SK-N-SH (cell line): ENCODE results near the gene TEX22. TPM values are rescaled to one million over a fixed set of nuclear protein-coding genes. Genes with fewer than 3 reads are reported as not detected.

Experiments
- CTCF ChIA-PET: fragments of 300-600, 350-600 bp; formaldehyde crosslinking; extraction: SDS; loops from one replicate; lab custom pipeline; 2021; lab: Yijun Ruan, JAX
- POLR2A ChIA-PET: fragments of 350-600 bp; sonication (Branson Sonifier 250); formaldehyde crosslinking; extraction: SDS; loops from one replicate; lab custom pipeline; 2020; ENCODE audit warnings: antibody characterized with exemption, inconsistent platforms; lab: Yijun Ruan, JAX
- DNase-seq: peaks from one replicate; pipeline ENCODE4 v3.0.0; 2012
- H2AFZ ChIP-seq: fragments of 200-600 bp; sonication (generic); 2 replicates; pipeline ENCODE4 v1.8.1; 2016; ENCODE audit warnings: antibody characterized with exemption, mild to moderate bottlenecking, low read depth
- H3F3A ChIP-seq: fragments of 200-600 bp; sonication (generic); replicated peaks from 2 replicates; pipeline ENCODE3; 2016; ENCODE audit warnings: antibody characterized with exemption, mild to moderate bottlenecking; ENCODE audit not compliant: insufficient read depth
- H3K27ac ChIP-seq, 2 experiments: fragments of 200-500 bp in 1 of 2; fragments of 200-600 bp in 1 of 2; sonication (Bioruptor generic) in 1 of 2; sonication (generic), shearing (Covaris generic) in 1 of 2; 2 replicates each; pipeline versions ENCODE4 v1.5.1 to v1.6.1; 2014 to 2016; ENCODE audit warnings: low read depth in 2 of 2, inconsistent platforms in 1 of 2, low read length in 1 of 2, mild to moderate bottlenecking in 1 of 2, mixed read lengths in 1 of 2
- H3K27me3 ChIP-seq: fragments of 200-600 bp; sonication (generic), shearing (Covaris generic); 2 replicates; pipeline ENCODE4 v1.6.1; 2016; ENCODE audit warnings: mixed run types; ENCODE audit not compliant: insufficient read depth
- H3K36me3 ChIP-seq, 2 experiments: fragments of 200-500 bp in 1 of 2; fragments of 200-600 bp in 1 of 2; sonication (Bioruptor generic) in 1 of 2; sonication (generic) in 1 of 2; replicated peaks in 1 of 2; 2 replicates each; pipeline versions ENCODE3 to v1.5.1; 2014 to 2016; ENCODE audit warnings: low read length in 1 of 2, mild to moderate bottlenecking in 1 of 2; ENCODE audit not compliant: insufficient read depth in 2 of 2, control insufficient read depth in 1 of 2
- H3K4me1 ChIP-seq, 2 experiments: fragments of 200-500 bp in 1 of 2; fragments of 200-600 bp in 1 of 2; sonication (Bioruptor generic) in 1 of 2; sonication (generic), shearing (Covaris generic) in 1 of 2; 2 replicates each; pipeline versions ENCODE4 v1.5.1 to v1.6.1; 2014 to 2016; ENCODE audit warnings: low read depth in 1 of 2, low read length in 1 of 2, mixed run types in 1 of 2; ENCODE audit not compliant: insufficient read depth in 2 of 2, control insufficient read depth in 1 of 2
- H3K4me2 ChIP-seq: fragments of 200-600 bp; sonication (generic), shearing (Covaris generic); 2 replicates; pipeline ENCODE4 v1.6.1; 2017; ENCODE audit warnings: mixed run types
- H3K4me3 ChIP-seq, 2 experiments: fragments of 200-500 bp in 1 of 2; fragments of 200-600 bp in 1 of 2; sonication (Bioruptor generic) in 1 of 2; sonication (generic), shearing (Covaris generic) in 1 of 2; 2 replicates each; pipeline versions ENCODE4 v1.5.1 to v1.8.1; 2014 to 2016; ENCODE audit warnings: low read depth in 2 of 2, inconsistent platforms in 1 of 2, low read length in 1 of 2, mild to moderate bottlenecking in 1 of 2, mixed read lengths in 1 of 2, moderate library complexity in 1 of 2
- H3K79me2 ChIP-seq: fragments of 200-600 bp; sonication (generic); 2 replicates; pipeline ENCODE4 v1.8.1; 2017; ENCODE audit warnings: mild to moderate bottlenecking; ENCODE audit not compliant: insufficient read depth
- H3K9ac ChIP-seq: fragments of 200-600 bp; sonication (generic); 2 replicates; pipeline ENCODE4 v1.6.1; 2017; ENCODE audit warnings: mixed run types
- H3K9me2 ChIP-seq: fragments of 200-600 bp; sonication (generic); 2 replicates; pipeline ENCODE4 v1.6.1; 2017; ENCODE audit warnings: mixed run types
- H3K9me3 ChIP-seq: fragments of 200-600 bp; sonication (generic); 2 replicates; pipeline ENCODE4 v1.6.1; 2017; ENCODE audit warnings: mixed run types, mild to moderate bottlenecking, moderate library complexity
- H4K20me1 ChIP-seq: fragments of 200-600 bp; sonication (generic); 2 replicates; pipeline ENCODE4 v1.6.1; 2017; ENCODE audit warnings: mild to moderate bottlenecking, mixed run types; ENCODE audit not compliant: insufficient read depth
- CHD2 ChIP-seq: fragments of 150-350 bp; IDR thresholded peaks from 2 replicates; pipeline ENCODE4 v1.6.1; 2018; ENCODE audit warnings: low read length; ENCODE audit not compliant: partially characterized antibody
- CTCF ChIP-seq: fragments of 200-600 bp; sonication (generic); IDR thresholded peaks from 2 replicates; pipeline ENCODE4 v1.6.1; 2017; ENCODE audit warnings: antibody characterized with exemption, mild to moderate bottlenecking, moderate library complexity
- ELF1 ChIP-seq: IDR thresholded peaks from 2 replicates; pipeline ENCODE4 v1.4.0; 2012
- EZH2phosphoT487 ChIP-seq: fragments of 200-600 bp; sonication (generic); IDR thresholded peaks from 2 replicates; pipeline ENCODE4 v1.6.1; 2017; ENCODE audit warnings: low read depth, mixed run types, mild to moderate bottlenecking, antibody characterized with exemption, moderate library complexity, borderline replicate concordance
- FOSL2 ChIP-seq: IDR thresholded peaks from 2 replicates; pipeline ENCODE4 v1.4.0; 2012; ENCODE audit warnings: low read depth, mild to moderate bottlenecking, moderate library complexity, borderline replicate concordance
- FOXJ3 ChIP-seq: sonication (generic); formaldehyde crosslinking; IDR thresholded peaks from 2 replicates; pipeline ENCODE4 v1.5.1; 2020; ENCODE audit warnings: mild to moderate bottlenecking, missing genetic modification reagents
- FOXM1 ChIP-seq: IDR thresholded peaks from 2 replicates; pipeline ENCODE4 v1.4.0; 2012; ENCODE audit warnings: low read depth, mild to moderate bottlenecking
- GATA2 ChIP-seq: sonication (generic); formaldehyde crosslinking; IDR thresholded peaks from 2 replicates; pipeline ENCODE4 v1.5.0; 2020; ENCODE audit warnings: mild to moderate bottlenecking, missing genetic modification reagents
- NRF1 ChIP-seq: IDR thresholded peaks from 2 replicates; pipeline ENCODE4 v1.6.1; 2012; ENCODE audit warnings: low read depth, mild to moderate bottlenecking, low read length
- RXRA ChIP-seq: IDR thresholded peaks from 2 replicates; pipeline ENCODE4 v1.4.0; 2012; ENCODE audit warnings: low read depth, mild to moderate bottlenecking, borderline replicate concordance
- SMC3 ChIP-seq: IDR thresholded peaks from 2 replicates; pipeline ENCODE4 v1.6.1; 2012; ENCODE audit warnings: low read depth, low read length, improper control_type of control experiment
- TAF1 ChIP-seq: IDR thresholded peaks from 2 replicates; pipeline ENCODE4 v1.6.1; 2012; ENCODE audit warnings: low read depth, mild to moderate bottlenecking, low read length, moderate library complexity, borderline replicate concordance
- TCF12 ChIP-seq: IDR thresholded peaks from 2 replicates; pipeline ENCODE4 v1.4.0; 2012
- TEAD4 ChIP-seq: IDR thresholded peaks from 2 replicates; pipeline ENCODE4 v1.4.0; 2012; ENCODE audit warnings: mild to moderate bottlenecking, borderline replicate concordance; ENCODE audit not compliant: insufficient read depth
- WGBS: methylation state at CpG from one replicate; pipeline ENCODE4 v1.1.6; 2017; ENCODE audit warnings: low lambda C conversion rate; 5-methylcytosine and 5-hydroxymethylcytosine counted together
- polyA plus RNA-seq, 3 experiments: library from polyadenylated mRNA; depleted of rRNA; stranded (reverse); fragments of >200 nt; gene quantifications; 2 replicates each; pipeline ENCODE4 v1.2.3, GENCODE V29; 2012
- TF ChIP-seq, protein P1 (sequence below): IDR thresholded peaks from 2 replicates; pipeline ENCODE4 v1.6.1; 2012; ENCODE audit warnings: mild to moderate bottlenecking, low read depth, low read length, moderate library complexity
- TF ChIP-seq, protein P2 (sequence below): IDR thresholded peaks from 2 replicates; pipeline ENCODE4 v1.4.0; 2012; ENCODE audit warnings: low read depth, borderline replicate concordance
- TF ChIP-seq, protein P3 (sequence below): fragments of 150-350 bp; IDR thresholded peaks from 2 replicates; pipeline ENCODE4 v1.6.1; 2017; ENCODE audit warnings: antibody characterized with exemption, low read length, low read depth, borderline replicate concordance

The TEX22 gene
- polyA plus RNA-seq, 1 of the 3 experiments (the other 2 are of a cell fraction): 0.26 TPM

- H3F3A ChIP-seq: peaks cover 21% of the 10 kb centered on the region
- no peak overlapping the region for H3K9ac ChIP-seq
- H2AFZ ChIP-seq: no peak overlapping the region
- ChIA-PET POLR2A (no interaction called here), CTCF (no interaction called here)
- TF ChIP-seq ELF1 (no peak), GATA2 (CRISPR knock-in tag) (no peak), EZH2phosphoT487 (no peak), CTCF (no peak), RXRA (no peak), TCF12 (no peak), SMC3 (no peak), FOXM1 (no peak), TAF1 (no peak), CHD2 (no peak), TEAD4 (no peak), FOSL2 (no peak), FOXJ3 (CRISPR knock-in tag) (no peak), NRF1 (no peak)
- TF ChIP-seq, protein P1, sequence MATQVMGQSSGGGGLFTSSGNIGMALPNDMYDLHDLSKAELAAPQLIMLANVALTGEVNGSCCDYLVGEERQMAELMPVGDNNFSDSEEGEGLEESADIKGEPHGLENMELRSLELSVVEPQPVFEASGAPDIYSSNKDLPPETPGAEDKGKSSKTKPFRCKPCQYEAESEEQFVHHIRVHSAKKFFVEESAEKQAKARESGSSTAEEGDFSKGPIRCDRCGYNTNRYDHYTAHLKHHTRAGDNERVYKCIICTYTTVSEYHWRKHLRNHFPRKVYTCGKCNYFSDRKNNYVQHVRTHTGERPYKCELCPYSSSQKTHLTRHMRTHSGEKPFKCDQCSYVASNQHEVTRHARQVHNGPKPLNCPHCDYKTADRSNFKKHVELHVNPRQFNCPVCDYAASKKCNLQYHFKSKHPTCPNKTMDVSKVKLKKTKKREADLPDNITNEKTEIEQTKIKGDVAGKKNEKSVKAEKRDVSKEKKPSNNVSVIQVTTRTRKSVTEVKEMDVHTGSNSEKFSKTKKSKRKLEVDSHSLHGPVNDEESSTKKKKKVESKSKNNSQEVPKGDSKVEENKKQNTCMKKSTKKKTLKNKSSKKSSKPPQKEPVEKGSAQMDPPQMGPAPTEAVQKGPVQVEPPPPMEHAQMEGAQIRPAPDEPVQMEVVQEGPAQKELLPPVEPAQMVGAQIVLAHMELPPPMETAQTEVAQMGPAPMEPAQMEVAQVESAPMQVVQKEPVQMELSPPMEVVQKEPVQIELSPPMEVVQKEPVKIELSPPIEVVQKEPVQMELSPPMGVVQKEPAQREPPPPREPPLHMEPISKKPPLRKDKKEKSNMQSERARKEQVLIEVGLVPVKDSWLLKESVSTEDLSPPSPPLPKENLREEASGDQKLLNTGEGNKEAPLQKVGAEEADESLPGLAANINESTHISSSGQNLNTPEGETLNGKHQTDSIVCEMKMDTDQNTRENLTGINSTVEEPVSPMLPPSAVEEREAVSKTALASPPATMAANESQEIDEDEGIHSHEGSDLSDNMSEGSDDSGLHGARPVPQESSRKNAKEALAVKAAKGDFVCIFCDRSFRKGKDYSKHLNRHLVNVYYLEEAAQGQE: no peak
- TF ChIP-seq, protein P2, sequence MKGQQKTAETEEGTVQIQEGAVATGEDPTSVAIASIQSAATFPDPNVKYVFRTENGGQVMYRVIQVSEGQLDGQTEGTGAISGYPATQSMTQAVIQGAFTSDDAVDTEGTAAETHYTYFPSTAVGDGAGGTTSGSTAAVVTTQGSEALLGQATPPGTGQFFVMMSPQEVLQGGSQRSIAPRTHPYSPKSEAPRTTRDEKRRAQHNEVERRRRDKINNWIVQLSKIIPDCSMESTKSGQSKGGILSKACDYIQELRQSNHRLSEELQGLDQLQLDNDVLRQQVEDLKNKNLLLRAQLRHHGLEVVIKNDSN: no peak
- TF ChIP-seq, protein P3, sequence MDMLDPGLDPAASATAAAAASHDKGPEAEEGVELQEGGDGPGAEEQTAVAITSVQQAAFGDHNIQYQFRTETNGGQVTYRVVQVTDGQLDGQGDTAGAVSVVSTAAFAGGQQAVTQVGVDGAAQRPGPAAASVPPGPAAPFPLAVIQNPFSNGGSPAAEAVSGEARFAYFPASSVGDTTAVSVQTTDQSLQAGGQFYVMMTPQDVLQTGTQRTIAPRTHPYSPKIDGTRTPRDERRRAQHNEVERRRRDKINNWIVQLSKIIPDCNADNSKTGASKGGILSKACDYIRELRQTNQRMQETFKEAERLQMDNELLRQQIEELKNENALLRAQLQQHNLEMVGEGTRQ: no peak
- H3K27me3 ChIP-seq: no peaks in the 10 kb centered on the region
- H3K36me3 ChIP-seq: peaks cover 6 to 9% of the 10 kb centered on the region in 2 experiments
- H3K79me2 ChIP-seq: peaks cover 100% of the 10 kb centered on the region
- H3K4me2 ChIP-seq: no peak overlapping the region
- peaks cover 8 to 29% of the 10 kb centered on the region in 2 experiments; a peak in 3 of 4 replicates for H3K4me1 ChIP-seq
- H4K20me1 ChIP-seq: peaks cover 82% of the 10 kb centered on the region
- H3K9me2 ChIP-seq: no peaks in the 10 kb centered on the region
- DNase-seq: no peak
- H3K4me3 ChIP-seq: no peak overlapping the region
- H3K27ac ChIP-seq: no peak overlapping the region; a peak in 1 of 4 replicates
- H3K9me3 ChIP-seq: no peaks in the 10 kb centered on the region
- 96% methylated on average over 13 of the region's 23 CpGs for WGBS
These were observed 27.5 kb downstream of the TEX22 start for GRCh38 chr14:105425823-105426247.
